ENCODE data around the gene OR1L1. TPM values are rescaled to one million over a fixed set of nuclear protein-coding genes. Genes with fewer than 3 reads are reported as not detected.

Gene OR1L1
- total RNA-seq, 2 donors from 2014 or later, result not detected

DNA sequence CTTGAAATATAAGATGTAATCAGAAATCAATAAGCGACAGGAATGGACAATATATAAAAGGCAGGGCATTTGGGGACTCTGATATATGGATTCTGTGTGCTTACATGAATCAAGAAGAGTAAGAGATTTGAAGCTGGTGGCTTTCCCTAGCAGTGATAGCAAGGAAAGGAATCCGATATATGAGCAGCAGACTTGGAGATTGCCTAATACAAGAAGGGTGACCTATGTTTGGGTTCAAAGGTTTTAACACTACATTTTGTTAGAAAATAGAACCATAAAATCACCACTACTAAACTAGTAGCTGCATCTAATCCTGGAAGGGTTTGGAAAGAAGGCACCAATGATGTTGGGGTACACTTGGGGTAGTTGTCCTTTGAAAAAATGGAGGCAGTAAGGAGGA lies 11.0 kb downstream of the OR1L1 start:
- TF ChIP-seq, protein P1, sequence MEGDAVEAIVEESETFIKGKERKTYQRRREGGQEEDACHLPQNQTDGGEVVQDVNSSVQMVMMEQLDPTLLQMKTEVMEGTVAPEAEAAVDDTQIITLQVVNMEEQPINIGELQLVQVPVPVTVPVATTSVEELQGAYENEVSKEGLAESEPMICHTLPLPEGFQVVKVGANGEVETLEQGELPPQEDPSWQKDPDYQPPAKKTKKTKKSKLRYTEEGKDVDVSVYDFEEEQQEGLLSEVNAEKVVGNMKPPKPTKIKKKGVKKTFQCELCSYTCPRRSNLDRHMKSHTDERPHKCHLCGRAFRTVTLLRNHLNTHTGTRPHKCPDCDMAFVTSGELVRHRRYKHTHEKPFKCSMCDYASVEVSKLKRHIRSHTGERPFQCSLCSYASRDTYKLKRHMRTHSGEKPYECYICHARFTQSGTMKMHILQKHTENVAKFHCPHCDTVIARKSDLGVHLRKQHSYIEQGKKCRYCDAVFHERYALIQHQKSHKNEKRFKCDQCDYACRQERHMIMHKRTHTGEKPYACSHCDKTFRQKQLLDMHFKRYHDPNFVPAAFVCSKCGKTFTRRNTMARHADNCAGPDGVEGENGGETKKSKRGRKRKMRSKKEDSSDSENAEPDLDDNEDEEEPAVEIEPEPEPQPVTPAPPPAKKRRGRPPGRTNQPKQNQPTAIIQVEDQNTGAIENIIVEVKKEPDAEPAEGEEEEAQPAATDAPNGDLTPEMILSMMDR (IDR thresholded peaks at IDR 0.05), result no peak
- H3K9me3 ChIP-seq, result peaks cover 0 to 21% of the 10 kb centered on the region in 2 donors
- DNase-seq (ENCODE audit: low spot score), result no peak
- H3K4me3 ChIP-seq, result no peak overlapping the region
- H3K27me3 ChIP-seq, result no peaks in the 10 kb centered on the region
- H3K36me3 ChIP-seq, result no peaks in the 10 kb centered on the region
- H3K27ac ChIP-seq, result no peak overlapping the region
- H3K4me1 ChIP-seq, result no peaks in the 10 kb centered on the region

DNA sequence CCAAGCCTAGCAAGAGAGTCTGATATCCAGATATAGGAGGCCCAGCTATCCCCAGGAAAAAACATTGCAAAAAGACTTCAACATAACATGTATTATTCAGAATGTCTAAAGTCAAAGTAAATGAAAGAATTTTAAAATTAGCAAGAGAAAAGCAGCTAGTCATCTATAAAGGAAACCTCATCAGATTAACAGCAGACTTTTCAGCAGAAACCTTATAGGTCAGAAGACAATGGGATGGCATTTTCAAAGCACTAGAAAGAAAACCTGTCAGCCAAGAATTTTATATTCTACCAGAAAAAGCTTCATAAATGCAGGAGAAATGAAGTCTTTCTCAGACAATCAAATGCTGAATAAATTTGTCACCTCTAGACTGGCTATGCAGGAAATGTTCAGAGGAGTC lies 23.3 kb downstream of the OR1L1 start:
- no peak for DNase-seq (ENCODE audit: low spot score)
- no peak overlapping the region for H3K27ac ChIP-seq
- no peaks in the 10 kb centered on the region for H3K4me1 ChIP-seq
- H3K36me3 ChIP-seq, result no peaks in the 10 kb centered on the region
- H3K4me3 ChIP-seq, result no peak overlapping the region
- H3K27me3 ChIP-seq, result no peaks in the 10 kb centered on the region
- H3K9me3 ChIP-seq, result peaks cover 0 to 14% of the 10 kb centered on the region in 2 donors
- TF ChIP-seq, protein P1 (IDR thresholded peaks at IDR 0.05), result no peak

DNA sequence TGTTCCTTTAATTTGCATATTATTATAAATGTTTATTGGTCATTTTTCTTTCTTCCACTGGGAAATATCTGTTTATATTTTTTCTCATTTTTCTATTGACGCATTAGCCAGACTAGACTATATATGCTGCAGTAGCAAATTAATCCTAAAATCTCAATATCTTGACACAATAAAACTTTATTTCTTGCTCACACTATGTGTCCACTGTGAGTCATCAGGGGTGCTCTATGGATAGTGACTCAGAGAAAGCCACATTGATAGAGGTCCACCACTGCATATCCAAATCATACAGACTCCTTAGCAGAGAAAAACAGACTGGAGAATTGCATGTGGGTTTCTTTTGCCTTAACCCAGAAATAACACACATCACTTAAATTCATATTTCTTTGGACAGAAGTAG lies 34.2 kb downstream of the OR1L1 start:
- TF ChIP-seq, protein P1 (IDR thresholded peaks at IDR 0.05), result no peak
- no peak overlapping the region for H3K27ac ChIP-seq
- H3K9me3 ChIP-seq, result peaks cover 5 to 24% of the 10 kb centered on the region in 2 donors
- no peaks in the 10 kb centered on the region for H3K4me1 ChIP-seq
- no peak for DNase-seq (ENCODE audit: low spot score)
- no peaks in the 10 kb centered on the region for H3K27me3 ChIP-seq
- no peak overlapping the region for H3K4me3 ChIP-seq
- H3K36me3 ChIP-seq, result no peaks in the 10 kb centered on the region

Other genes starting within 250 kb of the OR1L1 start
- gene OR1J1, start 183.8 kb upstream of the OR1L1 start, total RNA-seq, result not detected
- not detected for gene OR1J2, start 150.9 kb upstream of the OR1L1 start, total RNA-seq
- not detected for gene OR1J4, start 142.6 kb upstream of the OR1L1 start, total RNA-seq
- not detected for gene OR1N1, start 134.4 kb upstream of the OR1L1 start, total RNA-seq
- not detected for gene OR1N2, start 108.6 kb upstream of the OR1L1 start, total RNA-seq
- under 1 TPM; 0.43 to 0.48 TPM for gene OR1L8, start 78.3 kb upstream of the OR1L1 start, total RNA-seq
- not detected for gene OR1Q1, start 47.0 kb upstream of the OR1L1 start, total RNA-seq
- not detected for gene OR1B1, start 4.1 kb upstream of the OR1L1 start, total RNA-seq
- gene OR1L3, start 13.4 kb downstream of the OR1L1 start, total RNA-seq, result not detected
- not detected for gene OR1L4, start 62.3 kb downstream of the OR1L1 start, total RNA-seq
- not detected for gene OR1L6, start 80.6 kb downstream of the OR1L1 start, total RNA-seq
- gene OR5C1, start 127.2 kb downstream of the OR1L1 start, total RNA-seq, result not detected
- gene OR1K1, start 138.4 kb downstream of the OR1L1 start, total RNA-seq, result not detected
- 10 to 100 TPM in 1 of 2 donors, 1 to 10 TPM in 1; 9.9 to 11.2 TPM for gene PDCL, start 166.9 kb downstream of the OR1L1 start, total RNA-seq
- 10 to 100 TPM; 37.6 to 40.2 TPM for gene RC3H2, start 243.6 kb downstream of the OR1L1 start, total RNA-seq